ENCODE measurements around the gene EYS.

- TF ChIP-seq CTCF (IDR thresholded peaks at IDR 0.05; ENCODE audit: low read depth, low read length, missing input control) (no peak), REST (IDR thresholded peaks at IDR 0.05) (no peak), EGR1 (IDR thresholded peaks at IDR 0.05; ENCODE audit: low read depth in 2 of 2) (no peak), JUND (IDR thresholded peaks at IDR 0.05) (no peak)
Observed at GRCh38 chr6:64988148-64988547, 718.9 kb downstream of the EYS start.
